Uterus (tissue), 2 donors: ENCODE data around the gene BBS1.

ENCODE experiments used
- POLR2A ChIP-seq, 2 donors: fragments of 450-650 bp; IDR thresholded peaks; one replicate each; pipeline ENCODE4 v1.6.1; 2016; ENCODE audit warnings: antibody characterized with exemption in 2 of 2, mild to moderate bottlenecking in 1 of 2, moderate library complexity in 1 of 2
- TF ChIP-seq, protein P1 (sequence below), 4 experiments: fragments of 200-600 bp in 2 of 4; fragments of 450-650 bp in 2 of 4; sonication (generic) in 2 of 4; IDR thresholded peaks; one replicate each; pipeline ENCODE4 v1.5.1; 2016 to 2019; ENCODE audit warnings: antibody characterized with exemption in 4 of 4, mild to moderate bottlenecking in 2 of 4, moderate library complexity in 1 of 4

DNA sequence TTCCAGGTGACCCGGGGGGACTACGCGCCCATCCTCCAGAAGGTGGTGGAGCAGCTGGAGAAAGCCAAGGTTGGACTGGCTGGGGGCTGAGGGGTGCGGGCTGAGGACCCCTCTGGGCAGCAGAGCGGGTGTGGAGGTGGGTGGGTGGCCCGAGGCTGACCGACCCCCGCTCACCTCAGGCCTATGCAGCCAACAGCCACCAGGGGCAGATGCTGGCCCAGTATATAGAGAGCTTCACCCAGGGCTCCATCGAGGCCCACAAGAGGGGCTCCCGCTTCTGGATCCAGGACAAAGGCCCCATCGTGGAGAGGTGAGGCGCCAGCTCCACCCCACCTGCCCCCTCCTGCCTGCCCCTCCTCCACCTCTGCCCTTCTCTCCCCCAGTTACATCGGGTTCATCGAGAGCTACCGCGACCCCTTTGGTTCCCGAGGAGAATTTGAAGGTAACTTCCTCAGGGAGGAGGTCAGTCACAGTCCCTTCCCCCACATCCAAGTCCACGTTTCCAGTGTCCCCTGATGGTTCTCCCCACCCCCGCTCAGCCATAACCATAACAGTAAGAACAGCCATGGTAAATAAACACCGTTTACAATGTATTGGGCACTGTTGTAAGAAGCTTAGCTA lies 19.0 kb upstream of the BBS1 start:
- TF ChIP-seq, protein P1, sequence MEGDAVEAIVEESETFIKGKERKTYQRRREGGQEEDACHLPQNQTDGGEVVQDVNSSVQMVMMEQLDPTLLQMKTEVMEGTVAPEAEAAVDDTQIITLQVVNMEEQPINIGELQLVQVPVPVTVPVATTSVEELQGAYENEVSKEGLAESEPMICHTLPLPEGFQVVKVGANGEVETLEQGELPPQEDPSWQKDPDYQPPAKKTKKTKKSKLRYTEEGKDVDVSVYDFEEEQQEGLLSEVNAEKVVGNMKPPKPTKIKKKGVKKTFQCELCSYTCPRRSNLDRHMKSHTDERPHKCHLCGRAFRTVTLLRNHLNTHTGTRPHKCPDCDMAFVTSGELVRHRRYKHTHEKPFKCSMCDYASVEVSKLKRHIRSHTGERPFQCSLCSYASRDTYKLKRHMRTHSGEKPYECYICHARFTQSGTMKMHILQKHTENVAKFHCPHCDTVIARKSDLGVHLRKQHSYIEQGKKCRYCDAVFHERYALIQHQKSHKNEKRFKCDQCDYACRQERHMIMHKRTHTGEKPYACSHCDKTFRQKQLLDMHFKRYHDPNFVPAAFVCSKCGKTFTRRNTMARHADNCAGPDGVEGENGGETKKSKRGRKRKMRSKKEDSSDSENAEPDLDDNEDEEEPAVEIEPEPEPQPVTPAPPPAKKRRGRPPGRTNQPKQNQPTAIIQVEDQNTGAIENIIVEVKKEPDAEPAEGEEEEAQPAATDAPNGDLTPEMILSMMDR (IDR thresholded peaks at IDR 0.05) = no peak
- TF ChIP-seq POLR2A (IDR thresholded peaks at IDR 0.05) = no peak
